ENCODE results near the gene CCDC188. TPM values are rescaled to one million over a fixed set of nuclear protein-coding genes. Genes with fewer than 3 reads are reported as not detected.

The CCDC188 gene
- total and polyA plus RNA-seq, 9 of the 15 experiments (the other 6 are each of a cell fraction or from before 2014, with no cell fraction given) = not detected

DNA sequence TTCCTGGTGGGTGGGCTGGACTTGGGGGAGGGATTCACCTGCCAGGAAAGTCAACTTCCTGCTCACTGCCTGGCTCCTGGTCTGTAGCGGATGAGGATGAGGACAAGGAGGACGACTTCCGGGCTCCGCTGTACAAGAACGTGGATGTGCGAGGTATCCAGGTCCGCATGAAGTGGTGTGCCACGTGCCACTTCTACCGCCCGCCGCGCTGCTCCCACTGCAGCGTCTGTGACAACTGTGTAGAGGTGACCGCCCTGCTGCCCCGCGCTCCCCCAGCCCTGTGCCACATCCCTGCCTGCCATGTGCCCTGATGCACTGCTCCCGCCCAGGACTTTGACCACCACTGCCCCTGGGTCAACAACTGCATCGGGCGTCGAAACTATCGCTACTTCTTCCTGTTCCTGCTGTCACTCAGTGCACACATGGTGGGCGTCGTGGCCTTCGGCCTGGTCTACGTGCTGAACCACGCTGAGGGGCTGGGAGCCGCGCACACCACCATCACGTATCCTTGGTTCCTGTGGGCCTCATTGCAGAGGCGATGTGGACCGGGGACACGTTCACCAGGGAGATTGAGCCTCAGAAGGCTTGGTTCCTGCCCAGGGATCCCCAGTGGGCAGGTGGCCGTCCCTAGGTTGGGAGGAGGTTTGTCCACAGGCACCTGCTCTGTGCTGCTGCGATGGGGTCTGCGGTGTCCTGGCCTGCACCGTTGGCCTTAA, 11.3 kb downstream of the CCDC188 start:
- DNase-seq (ENCODE audit: extremely low read depth in 1 of 4, low spot score in 3 of 4) = no peak
- Histone ChIP-seq H3K9ac (ENCODE audit: insufficient read depth in 1 of 2, low read depth in 2 of 2, low read length in 2 of 2) (peak overlapping the region in 1 of 2 experiments; percentile 53; a peak in 2 of 4 replicates), H3K79me2 (ENCODE audit: control insufficient read depth, insufficient read depth, low read length) (0 out of 3 replicates have a peak, but pooled peaks cover under 1% of the 10 kb centered on the region), H2AFZ (ENCODE audit: low read depth, low read length) (no peak overlapping the region), H3K4me1 (replicated peaks in 1 of 2; ENCODE audit: control insufficient read depth in 2 of 2, insufficient read depth in 2 of 2, low read length in 2 of 2) (peaks cover 9 to 88% of the 10 kb centered on the region in 2 experiments), H4K20me1 (replicated peaks; ENCODE audit: control insufficient read depth, insufficient read depth, low read length) (peaks cover 39% of the 10 kb centered on the region), H3K36me3 (ENCODE audit: control insufficient read depth, insufficient read depth, low read length) (peaks cover 17% of the 10 kb centered on the region; the same call in 2 of the 3 replicates), H3K27ac (ENCODE audit: extremely low read depth, low read depth, low read length) (no peak overlapping the region), H3K27me3 (ENCODE audit: control insufficient read depth in 2 of 2, insufficient read depth in 2 of 2, low read length in 2 of 2) (no peaks in the 10 kb centered on the region), H3K4me2 (ENCODE audit: insufficient read depth, low read length) (no peak overlapping the region), H3K4me3 (no peak overlapping the region), H3K9me1 (ENCODE audit: control insufficient read depth, insufficient read depth, low read length) (peaks cover 18% of the 10 kb centered on the region), H3K9me3 (replicated peaks; ENCODE audit: control insufficient read depth, insufficient read depth, low read depth, low read length) (no peaks in the 10 kb centered on the region)
- ChIA-PET CTCF (ENCODE audit: low intra/inter-chr PET ratio) (no interaction called here), POLR2A (interaction anchor here (0.6 to 7.2 kb wide), 9 partner anchors 10 to 1532 kb away, joined by 3 to 68 read pairs (median 4); no protein-coding TSS in a partner anchor)
- no peak for FAIRE-seq
- BruUV-seq (replicated peaks) = no TSS peak
- no peak for ATAC-seq
- intact Hi-C loops (cut with micrococcal nuclease) (no loop called here), in situ Hi-C loops (cut with MboI) (no loop called here)
- 90% methylated on average over 36 of the region's 36 CpGs for WGBS (ENCODE audit: insufficient coverage, low coverage, missing lambda C conversion rate)
- TF ChIP-seq ERF (CRISPR knock-in tag; IDR thresholded peaks at IDR 0.05) = 0 out of 2 replicates have a peak, but pooled peaks have one; percentile 20
- no peak for TF ChIP-seq TARDBP (IDR thresholded peaks at IDR 0.05)
- peak; percentile 48; the same call in 1 of the 2 replicates for TF ChIP-seq STAT6 (CRISPR knock-in tag; IDR thresholded peaks at IDR 0.05)
- TF ChIP-seq, protein P1, sequence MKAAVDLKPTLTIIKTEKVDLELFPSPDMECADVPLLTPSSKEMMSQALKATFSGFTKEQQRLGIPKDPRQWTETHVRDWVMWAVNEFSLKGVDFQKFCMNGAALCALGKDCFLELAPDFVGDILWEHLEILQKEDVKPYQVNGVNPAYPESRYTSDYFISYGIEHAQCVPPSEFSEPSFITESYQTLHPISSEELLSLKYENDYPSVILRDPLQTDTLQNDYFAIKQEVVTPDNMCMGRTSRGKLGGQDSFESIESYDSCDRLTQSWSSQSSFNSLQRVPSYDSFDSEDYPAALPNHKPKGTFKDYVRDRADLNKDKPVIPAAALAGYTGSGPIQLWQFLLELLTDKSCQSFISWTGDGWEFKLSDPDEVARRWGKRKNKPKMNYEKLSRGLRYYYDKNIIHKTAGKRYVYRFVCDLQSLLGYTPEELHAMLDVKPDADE (conservative IDR thresholded peaks at IDR 0.05; ENCODE audit: control insufficient read depth, low read depth, low read length) = 0 out of 2 replicates have a peak, but pooled peaks have one; percentile 13
- 0 out of 6 replicates have a peak, but pooled peaks of 1 of the 3 experiments have one; percentile 14 for TF ChIP-seq ZBTB11 (CRISPR knock-in tag; IDR thresholded peaks at IDR 0.05)
- no peak for TF ChIP-seq MECOM (CRISPR knock-in tag; IDR thresholded peaks at IDR 0.05)
- no peak for TF ChIP-seq CHD4 (IDR thresholded peaks at IDR 0.05; ENCODE audit: insufficient read depth, insufficient replicate concordance, low read depth, low read length, poor library complexity, severe bottlenecking)
- no peak for TF ChIP-seq ZNF395 (CRISPR knock-in tag; IDR thresholded peaks at IDR 0.05)
- 0 out of 2 replicates have a peak, but pooled peaks have one; percentile 19 for TF ChIP-seq PHB (CRISPR knock-in tag; IDR thresholded peaks at IDR 0.05)
- TF ChIP-seq PHF8 (IDR thresholded peaks at IDR 0.05; ENCODE audit: borderline replicate concordance, low read length) = 0 out of 2 replicates have a peak, but pooled peaks have one; percentile 6
- peak; percentile 70; the same call in 1 of the 2 replicates for TF ChIP-seq PRMT5 (CRISPR knock-in tag; IDR thresholded peaks at IDR 0.05)
